ENCODE measurements around the gene PRKD2. TPM values are rescaled to one million over a fixed set of nuclear protein-coding genes. Genes with fewer than 3 reads are reported as not detected.
A peak's percentile ranks its signal among the peaks of the same experiment; 100 is the strongest.

Gene PRKD2
- total RNA-seq, 2 donors from 2014 or later: 112 to 122 TPM

GRCh38 chr19:46674416-46675178, 42.3 kb downstream of the PRKD2 start:
- Mint-ChIP-seq H3K4me3 (no peak overlapping the region), H3K27ac (no peak overlapping the region), H3K36me3 (ENCODE audit: low read depth) (peaks cover 11% of the 10 kb centered on the region)

GRCh38 chr19:46670813-46671212, 46.1 kb downstream of the PRKD2 start:
- peaks cover 9% of the 10 kb centered on the region for H3K36me3 Mint-ChIP-seq (ENCODE audit: low read depth)
- no peak for ATAC-seq
- H3K4me3 Mint-ChIP-seq: no peak overlapping the region
- no peak for DNase-seq
- no peak overlapping the region for H3K27ac Mint-ChIP-seq
- no peaks in the 10 kb centered on the region for H3K9me3 ChIP-seq (ENCODE audit: control insufficient read depth, low read length, poor library complexity, severe bottlenecking)
- H3K4me1 Mint-ChIP-seq: peaks cover 5% of the 10 kb centered on the region
- H3K27me3 Mint-ChIP-seq: no peaks in the 10 kb centered on the region

More at GRCh38 chr19:46674416-46675178, 42.3 kb downstream of the PRKD2 start:
- Mint-ChIP-seq H3K4me1 (peaks cover 6% of the 10 kb centered on the region), H3K27me3 (no peaks in the 10 kb centered on the region)
- no peaks in the 10 kb centered on the region for H3K9me3 ChIP-seq (ENCODE audit: control insufficient read depth, low read length, poor library complexity, severe bottlenecking)
- ATAC-seq: no peak
- DNase-seq: no peak

GRCh38 chr19:46668662-46669061, 48.3 kb downstream of the PRKD2 start:
- Mint-ChIP-seq H3K27me3 (no peaks in the 10 kb centered on the region), H3K4me3 (no peak overlapping the region), H3K4me1 (peaks cover 3% of the 10 kb centered on the region), H3K27ac (peak overlapping the region; percentile 65), H3K36me3 (ENCODE audit: low read depth) (no peaks in the 10 kb centered on the region)
- no peaks in the 10 kb centered on the region for H3K9me3 ChIP-seq (ENCODE audit: control insufficient read depth, low read length, poor library complexity, severe bottlenecking)
- no peak for DNase-seq
- no peak for ATAC-seq

GRCh38 chr19:46665072-46665471, 51.8 kb downstream of the PRKD2 start:
- H3K4me3 Mint-ChIP-seq: no peak overlapping the region
- ATAC-seq (no peak), DNase-seq (no peak)
- peaks cover under 1% of the 10 kb centered on the region for H3K27me3 Mint-ChIP-seq
- no peaks in the 10 kb centered on the region for H3K36me3 Mint-ChIP-seq (ENCODE audit: low read depth)
- peaks cover 10% of the 10 kb centered on the region for H3K4me1 Mint-ChIP-seq
- H3K27ac Mint-ChIP-seq: no peak overlapping the region
- H3K9me3 ChIP-seq (ENCODE audit: control insufficient read depth, low read length, poor library complexity, severe bottlenecking): no peaks in the 10 kb centered on the region

GRCh38 chr19:46661735-46662592, 55.0 kb downstream of the PRKD2 start:
- no peaks in the 10 kb centered on the region for H3K9me3 ChIP-seq (ENCODE audit: control insufficient read depth, low read length, poor library complexity, severe bottlenecking)
- H3K4me3 Mint-ChIP-seq: peak overlapping the region; percentile 91
- H3K4me1 Mint-ChIP-seq: peaks cover 16% of the 10 kb centered on the region
- peak; percentile 55 to 65 (median 63) for DNase-seq
- peaks cover 3% of the 10 kb centered on the region for H3K36me3 Mint-ChIP-seq (ENCODE audit: low read depth)
- peak; percentile 52 for ATAC-seq
- H3K27ac Mint-ChIP-seq: peak overlapping the region; percentile 84
- H3K27me3 Mint-ChIP-seq: peaks cover 19% of the 10 kb centered on the region

GRCh38 chr19:46661020-46661731, 55.7 kb downstream of the PRKD2 start, which contains the start of gene DACT3:
Gene DACT3, minus strand, starts transcription at chr19:46661182. Its CDS starts 118 bp downstream, at chr19:46661064.
- ATAC-seq (peak; percentile 91), DNase-seq (peak; percentile 99 to 100 (median 100))
- H3K4me3 Mint-ChIP-seq: peak within 1 kb of the TSS; percentile 91
- no peaks in the 10 kb centered on the region for H3K9me3 ChIP-seq (ENCODE audit: control insufficient read depth, low read length, poor library complexity, severe bottlenecking)
- peaks cover 16% of the 10 kb centered on the region for H3K4me1 Mint-ChIP-seq
- peaks cover 24% of the 10 kb centered on the region for H3K27me3 Mint-ChIP-seq
- peak within 1 kb of the TSS; percentile 84 for H3K27ac Mint-ChIP-seq
- peaks cover 3% of the 10 kb centered on the region for H3K36me3 Mint-ChIP-seq (ENCODE audit: low read depth)

GRCh38 chr19:46660551-46661019, 56.3 kb downstream of the PRKD2 start:
- H3K4me1 Mint-ChIP-seq: peaks cover 16% of the 10 kb centered on the region

GRCh38 chr19:46660008-46660517, 56.9 kb downstream of the PRKD2 start:
- peaks cover 29% of the 10 kb centered on the region for H3K27me3 Mint-ChIP-seq
- ATAC-seq: no peak
- no peak overlapping the region for H3K27ac Mint-ChIP-seq
- H3K36me3 Mint-ChIP-seq (ENCODE audit: low read depth): peaks cover 3% of the 10 kb centered on the region
- H3K9me3 ChIP-seq (ENCODE audit: control insufficient read depth, low read length, poor library complexity, severe bottlenecking): no peaks in the 10 kb centered on the region
- peak overlapping the region; percentile 91 for H3K4me3 Mint-ChIP-seq
- DNase-seq: no peak
- H3K4me1 Mint-ChIP-seq: peaks cover 16% of the 10 kb centered on the region

More at GRCh38 chr19:46660551-46661019, 56.3 kb downstream of the PRKD2 start:
- H3K9me3 ChIP-seq (ENCODE audit: control insufficient read depth, low read length, poor library complexity, severe bottlenecking): no peaks in the 10 kb centered on the region
- DNase-seq (no peak), ATAC-seq (no peak)
- peaks cover 3% of the 10 kb centered on the region for H3K36me3 Mint-ChIP-seq (ENCODE audit: low read depth)
- H3K27me3 Mint-ChIP-seq: peaks cover 24% of the 10 kb centered on the region
- H3K27ac Mint-ChIP-seq: no peak overlapping the region
- H3K4me3 Mint-ChIP-seq: peak overlapping the region; percentile 91

GRCh38 chr19:46659151-46660007, 57.5 kb downstream of the PRKD2 start:
- Mint-ChIP-seq H3K27me3 (peaks cover 33% of the 10 kb centered on the region), H3K4me1 (peaks cover 16% of the 10 kb centered on the region), H3K4me3 (peak overlapping the region; percentile 91), H3K36me3 (ENCODE audit: low read depth) (peaks cover 3% of the 10 kb centered on the region), H3K27ac (no peak overlapping the region)
- DNase-seq (no peak), ATAC-seq (no peak)
- no peaks in the 10 kb centered on the region for H3K9me3 ChIP-seq (ENCODE audit: control insufficient read depth, low read length, poor library complexity, severe bottlenecking)

- no peaks in the 10 kb centered on the region for H3K9me3 ChIP-seq (ENCODE audit: control insufficient read depth, low read length, poor library complexity, severe bottlenecking)
- peaks cover 12% of the 10 kb centered on the region for H3K4me1 Mint-ChIP-seq
- DNase-seq (no peak), ATAC-seq (no peak)
- peaks cover 5% of the 10 kb centered on the region for H3K36me3 Mint-ChIP-seq (ENCODE audit: low read depth)
- H3K4me3 Mint-ChIP-seq: no peak overlapping the region
- H3K27me3 Mint-ChIP-seq: peaks cover 57% of the 10 kb centered on the region
- no peak overlapping the region for H3K27ac Mint-ChIP-seq
Measured at GRCh38 chr19:46656541-46656940, 60.4 kb downstream of the PRKD2 start.

- H3K27ac Mint-ChIP-seq: no peak overlapping the region
- ATAC-seq (no peak), DNase-seq (no peak)
- peaks cover 66% of the 10 kb centered on the region for H3K27me3 Mint-ChIP-seq
- H3K36me3 Mint-ChIP-seq (ENCODE audit: low read depth): peaks cover 8% of the 10 kb centered on the region
- H3K9me3 ChIP-seq (ENCODE audit: control insufficient read depth, low read length, poor library complexity, severe bottlenecking): no peaks in the 10 kb centered on the region
- no peak overlapping the region for H3K4me3 Mint-ChIP-seq
- peaks cover 8% of the 10 kb centered on the region for H3K4me1 Mint-ChIP-seq
Measured at GRCh38 chr19:46654621-46655152, 62.2 kb downstream of the PRKD2 start.

- H3K4me3 Mint-ChIP-seq: peak overlapping the region; percentile 33
- peaks cover 9% of the 10 kb centered on the region for H3K4me1 Mint-ChIP-seq
- H3K9me3 ChIP-seq (ENCODE audit: control insufficient read depth, low read length, poor library complexity, severe bottlenecking): peaks cover 3% of the 10 kb centered on the region
- peaks cover 14% of the 10 kb centered on the region for H3K36me3 Mint-ChIP-seq (ENCODE audit: low read depth)
- no peak overlapping the region for H3K27ac Mint-ChIP-seq
- DNase-seq (no peak), ATAC-seq (no peak)
- H3K27me3 Mint-ChIP-seq: peaks cover 72% of the 10 kb centered on the region
Measured at GRCh38 chr19:46650445-46650844, 66.5 kb downstream of the PRKD2 start.

All from T-helper 17 cell (primary cell).